Caco-2 (cell line): ENCODE data around the gene NEDD4. TPM values are rescaled to one million over a fixed set of nuclear protein-coding genes. Genes with fewer than 3 reads are reported as not detected.

Experiments used
- BruUV-seq: library from RNA; stranded (reverse); fragments of 400-500 nt; replicated peaks from 2 replicates; lab custom pipeline; 2021; lab: Mats Ljungman, UMichigan
- CTCF ChIA-PET: fragments of 300-600 bp; sonication (Branson Sonifier 250); formaldehyde crosslinking; loops from one replicate; lab custom pipeline; 2022; ENCODE audit warnings: antibody characterized with exemption; lab: Charles Lee
- POLR2A ChIA-PET: fragments of 300-600 bp; sonication (Branson Sonifier 250); formaldehyde crosslinking; loops from one replicate; lab custom pipeline; 2022; ENCODE audit warnings: antibody characterized with exemption; lab: Charles Lee
- DNase-seq, 2 experiments: peaks; one replicate each; pipeline versions ENCODE4 v3.0.0 to v3.0.0-alpha.2; 2020 to 2022
- H3K27me3 ChIP-seq: replicated peaks from 2 replicates; pipeline ENCODE4 v1.6.0; 2011; ENCODE audit warnings: low read length; ENCODE audit not compliant: control insufficient read depth, insufficient read depth
- H3K36me3 ChIP-seq: 2 replicates; pipeline ENCODE4 v1.5.1; 2011; ENCODE audit warnings: low read length; ENCODE audit not compliant: control insufficient read depth, insufficient read depth
- H3K4me1 ChIP-seq: fragments of 250-450 bp; sonication (Bioruptor Pico); 2 replicates; pipeline ENCODE4 v1.5.1; 2020; ENCODE audit warnings: mild to moderate bottlenecking
- H3K4me3 ChIP-seq: 2 replicates; pipeline ENCODE4 v1.5.1; 2011; ENCODE audit warnings: low read depth, mild to moderate bottlenecking, control low read depth, low read length
- H3K9me3 ChIP-seq: fragments of 250-450 bp; sonication (Bioruptor Pico); 2 replicates; pipeline ENCODE4 v1.5.1; 2020; ENCODE audit warnings: mild to moderate bottlenecking, moderate library complexity
- H3K27ac Mint-ChIP-seq: one replicate; pipeline ENCODE4 v1.8.0; 2022; ENCODE audit warnings: mixed read lengths; ENCODE audit not compliant: unreplicated experiment
- H3K27me3 Mint-ChIP-seq: one replicate; pipeline ENCODE4 v1.8.0; 2022; ENCODE audit warnings: mixed read lengths; ENCODE audit not compliant: insufficient read depth, unreplicated experiment
- H3K36me3 Mint-ChIP-seq: one replicate; pipeline ENCODE4 v1.8.0; 2022; ENCODE audit warnings: mild to moderate bottlenecking, mixed read lengths; ENCODE audit not compliant: insufficient read depth, unreplicated experiment
- H3K4me1 Mint-ChIP-seq: one replicate; pipeline ENCODE4 v1.8.0; 2022; ENCODE audit warnings: low read depth, mixed read lengths; ENCODE audit not compliant: unreplicated experiment
- H3K4me3 Mint-ChIP-seq: one replicate; pipeline ENCODE4 v1.8.0; 2022; ENCODE audit warnings: mild to moderate bottlenecking, moderate library complexity, mixed read lengths; ENCODE audit not compliant: unreplicated experiment
- H3K9me3 Mint-ChIP-seq: one replicate; pipeline ENCODE4 v1.8.0; 2022; ENCODE audit warnings: mixed read lengths; ENCODE audit not compliant: unreplicated experiment
- CTCF ChIP-seq, 2 experiments: fragments of 200-600 bp in 1 of 2; IDR thresholded peaks; 1 replicate in 1 of 2; 2 replicates in 1 of 2; pipeline versions ENCODE4 v1.5.1 to v1.8.0; 2011 to 2022; ENCODE audit warnings: antibody characterized with exemption in 1 of 2, control low read depth in 1 of 2, inconsistent platforms in 1 of 2, low read depth in 1 of 2, low read length in 1 of 2, mild to moderate bottlenecking in 1 of 2, moderate library complexity in 1 of 2; ENCODE audit not compliant: insufficient read depth in 1 of 2, severe bottlenecking in 1 of 2, unreplicated experiment in 1 of 2
- intact Hi-C: fragments of 100-400 bp; cut with micrococcal nuclease; formaldehyde crosslinking; loops from one replicate; pipeline ENCODE4 v1.10.0; 2022; ENCODE audit not compliant: unreplicated experiment
- total RNA-seq: library from RNA; stranded (reverse); gene quantifications from 2 replicates; pipeline ENCODE4 v1.2.3, GENCODE V29; 2022

Gene NEDD4
- total RNA-seq, 1 experiment from 2014 or later = 33.9 TPM

GRCh38 chr15:55884223-55884622 lies 109.2 kb downstream of the NEDD4 start:
- Mint-ChIP-seq H3K4me1 (no peaks in the 10 kb centered on the region), H3K9me3 (peaks cover 16% of the 10 kb centered on the region), H3K4me3 (no peak overlapping the region), H3K36me3 (no peaks in the 10 kb centered on the region), H3K27me3 (no peaks in the 10 kb centered on the region), H3K27ac (no peak overlapping the region)
- Histone ChIP-seq H3K4me1 (peaks cover 6% of the 10 kb centered on the region; the same call in 1 of the 2 replicates), H3K9me3 (no peaks in the 10 kb centered on the region; the same call in 1 of the 2 replicates), H3K27me3 (no peaks in the 10 kb centered on the region), H3K4me3 (no peak overlapping the region), H3K36me3 (no peaks in the 10 kb centered on the region)
- intact Hi-C loops = no loop called here
- ChIA-PET POLR2A (no interaction called here), CTCF (no interaction called here)
- DNase-seq = no peak
- no peak for TF ChIP-seq CTCF (IDR thresholded peaks at IDR 0.05; ENCODE audit: insufficient read depth in 1 of 2, low read depth in 1 of 2, low read length in 1 of 2, severe bottlenecking in 1 of 2, unreplicated experiment in 1 of 2)
- no TSS peak for BruUV-seq

- H3K4me3 ChIP-seq = no peak overlapping the region
- ChIA-PET POLR2A (no interaction called here), CTCF (no interaction called here)
- no peaks in the 10 kb centered on the region for H3K4me1 ChIP-seq
- no peaks in the 10 kb centered on the region for H3K36me3 ChIP-seq
- intact Hi-C loops = no loop called here
- H3K9me3 ChIP-seq = no peaks in the 10 kb centered on the region
- no peak overlapping the region for H3K27ac Mint-ChIP-seq
- no TSS peak for BruUV-seq
- H3K27me3 ChIP-seq = no peaks in the 10 kb centered on the region
- H3K27me3 Mint-ChIP-seq = no peaks in the 10 kb centered on the region
- no peak overlapping the region for H3K4me3 Mint-ChIP-seq
- H3K4me1 Mint-ChIP-seq = no peaks in the 10 kb centered on the region
- no peak for DNase-seq
- no peaks in the 10 kb centered on the region for H3K9me3 Mint-ChIP-seq
- no peak for TF ChIP-seq CTCF (IDR thresholded peaks at IDR 0.05; ENCODE audit: insufficient read depth in 1 of 2, low read depth in 1 of 2, low read length in 1 of 2, severe bottlenecking in 1 of 2, unreplicated experiment in 1 of 2)
- H3K36me3 Mint-ChIP-seq = no peaks in the 10 kb centered on the region
Observed at GRCh38 chr15:55879181-55879580, 114.2 kb downstream of the NEDD4 start.

- ChIA-PET CTCF (interaction anchor here (1.2 kb wide), 1 partner anchor 25 kb away, joined by 3 read pairs; no protein-coding TSS in a partner anchor), POLR2A (no interaction called here)
- no peak overlapping the region for H3K27ac Mint-ChIP-seq
- peak overlapping the region; percentile 27 for H3K4me3 Mint-ChIP-seq
- H3K4me1 Mint-ChIP-seq = peaks cover 25% of the 10 kb centered on the region
- peak in 1 of 2 experiments; percentile 41 for DNase-seq
- no peaks in the 10 kb centered on the region for H3K9me3 Mint-ChIP-seq
- Histone ChIP-seq H3K4me1 (peaks cover 16% of the 10 kb centered on the region), H3K4me3 (no peak overlapping the region), H3K36me3 (no peaks in the 10 kb centered on the region), H3K9me3 (no peaks in the 10 kb centered on the region), H3K27me3 (no peaks in the 10 kb centered on the region)
- no TSS peak for BruUV-seq
- intact Hi-C loops = no loop called here
- no peak for TF ChIP-seq CTCF (IDR thresholded peaks at IDR 0.05; ENCODE audit: insufficient read depth in 1 of 2, low read depth in 1 of 2, low read length in 1 of 2, severe bottlenecking in 1 of 2, unreplicated experiment in 1 of 2)
- no peaks in the 10 kb centered on the region for H3K27me3 Mint-ChIP-seq
- H3K36me3 Mint-ChIP-seq = no peaks in the 10 kb centered on the region
Observed at GRCh38 chr15:55873024-55873720, 120.2 kb downstream of the NEDD4 start.
